H1 (cell line): ENCODE measurements around the gene SPEM3. TPM values are rescaled to one million over a fixed set of nuclear protein-coding genes. Genes with fewer than 3 reads are reported as not detected.

ENCODE experiments used
- CTCF ChIA-PET: fragments of 300-600 bp; sonication (Branson Sonifier 250); formaldehyde crosslinking; loops from one replicate; lab custom pipeline; 2021; ENCODE audit not compliant: partially characterized antibody; lab: Charles Lee
- POLR2A ChIA-PET: fragments of 300-600 bp; sonication (Branson Sonifier 250); formaldehyde crosslinking; loops from one replicate; lab custom pipeline; 2021; ENCODE audit warnings: inconsistent platforms; ENCODE audit not compliant: partially characterized antibody; lab: Charles Lee
- DNase-seq, 2 experiments: peaks; one replicate each; pipeline versions ENCODE4 v3.0.0 to v3.0.0-alpha.2; 2010 to 2022; ENCODE audit warnings: low spot score in 2 of 2, low read depth in 1 of 2, mixed read lengths in 1 of 2
- FAIRE-seq: peaks from 2 replicates; lab custom pipeline; 2011; peaks lifted over from hg19 to GRCh38; lab: Jason Lieb, UNC
- H2AFZ ChIP-seq: 2 replicates; pipeline ENCODE4 v1.8.1; 2012; ENCODE audit warnings: low read length, inconsistent platforms
- H2AK5ac ChIP-seq: 2 replicates; pipeline ENCODE4 v1.6.1; 2013; ENCODE audit warnings: low read depth, low read length
- H2BK120ac ChIP-seq: replicated peaks from 2 replicates; pipeline ENCODE3; 2013; ENCODE audit warnings: low read depth, low read length, inconsistent platforms
- H2BK12ac ChIP-seq: 2 replicates; pipeline ENCODE4 v1.6.1; 2013; ENCODE audit warnings: low read depth, low read length
- H2BK15ac ChIP-seq: 2 replicates; pipeline ENCODE4 v1.6.1; 2013; ENCODE audit warnings: low read length
- H2BK20ac ChIP-seq: 2 replicates; pipeline ENCODE4 v1.6.1; 2013; ENCODE audit warnings: low read length
- H2BK5ac ChIP-seq: 2 replicates; pipeline ENCODE4 v1.6.1; 2013; ENCODE audit warnings: low read depth, low read length
- H3K14ac ChIP-seq: 2 replicates; pipeline ENCODE4 v1.6.1; 2013; ENCODE audit warnings: inconsistent platforms; ENCODE audit not compliant: insufficient read length
- H3K18ac ChIP-seq: 2 replicates; pipeline ENCODE4 v1.6.1; 2013; ENCODE audit warnings: low read length; ENCODE audit errors: extremely low read depth
- H3K23ac ChIP-seq: 2 replicates; pipeline ENCODE4 v1.6.1; 2013; ENCODE audit warnings: inconsistent platforms; ENCODE audit not compliant: insufficient read length
- H3K23me2 ChIP-seq: 2 replicates; pipeline ENCODE4 v1.6.1; 2013; ENCODE audit warnings: low read depth, low read length
- H3K27ac ChIP-seq: 2 replicates; pipeline ENCODE4 v1.6.1; 2011; ENCODE audit warnings: low read depth, low read length, inconsistent platforms
- H3K27me3 ChIP-seq, 4 experiments: replicated peaks in 1 of 4; 1 replicate in 1 of 4; 2 replicates in 3 of 4; pipeline versions ENCODE4 v1.6.1 to v1.8.1; 2011 to 2013; ENCODE audit warnings: low read length in 3 of 4, mild to moderate bottlenecking in 3 of 4, inconsistent platforms in 2 of 4, mixed read lengths in 2 of 4, moderate library complexity in 1 of 4; ENCODE audit not compliant: control insufficient read depth in 3 of 4, insufficient read depth in 3 of 4; ENCODE audit errors: extremely low read depth in 1 of 4
- H3K36me3 ChIP-seq, 4 experiments: 2 replicates each; pipeline versions ENCODE4 v1.6.1 to v1.8.1; 2011 to 2013; ENCODE audit warnings: mild to moderate bottlenecking in 4 of 4, low read length in 3 of 4, moderate library complexity in 2 of 4, control low read depth in 1 of 4, inconsistent platforms in 1 of 4; ENCODE audit not compliant: insufficient read depth in 4 of 4, control insufficient read depth in 2 of 4
- H3K4ac ChIP-seq: replicated peaks from 2 replicates; pipeline ENCODE3; 2013; ENCODE audit warnings: low read length, low read depth, mixed read lengths, inconsistent platforms; ENCODE audit not compliant: insufficient read length
- H3K4me1 ChIP-seq, 4 experiments: replicated peaks in 1 of 4; 1 replicate in 1 of 4; 2 replicates in 3 of 4; pipeline versions ENCODE4 v1.6.1 to v1.8.1; 2011 to 2013; ENCODE audit warnings: low read length in 3 of 4, inconsistent platforms in 2 of 4, mixed read lengths in 1 of 4; ENCODE audit not compliant: insufficient read depth in 4 of 4, control insufficient read depth in 3 of 4
- H3K4me2 ChIP-seq, 2 experiments: 2 replicates each; pipeline versions ENCODE4 v1.6.1 to v1.8.1; 2011 to 2013; ENCODE audit warnings: low read depth in 2 of 2, low read length in 2 of 2, control low read depth in 1 of 2, inconsistent platforms in 1 of 2, mild to moderate bottlenecking in 1 of 2; ENCODE audit not compliant: insufficient read depth in 1 of 2
- H3K4me3 ChIP-seq, 4 experiments: fragments of 200-600, 300-600 bp in 1 of 4; sonication (generic), shearing (Covaris generic), sonication (Bioruptor Twin) in 1 of 4; 2 replicates each; pipeline versions ENCODE4 v1.5.1 to v1.8.1; 2011 to 2016; ENCODE audit warnings: low read length in 4 of 4, low read depth in 3 of 4, control low read depth in 2 of 4, inconsistent platforms in 2 of 4, mild to moderate bottlenecking in 2 of 4, mixed read lengths in 1 of 4, moderate library complexity in 1 of 4; ENCODE audit not compliant: insufficient read depth in 2 of 4; ENCODE audit errors: extremely low read depth in 1 of 4
- H3K56ac ChIP-seq: replicated peaks from 2 replicates; pipeline ENCODE3; 2013; ENCODE audit warnings: low read depth, mild to moderate bottlenecking, mixed read lengths, low read length, inconsistent platforms; ENCODE audit not compliant: insufficient read length
- H3K79me1 ChIP-seq: 2 replicates; pipeline ENCODE4 v1.6.1; 2013; ENCODE audit warnings: low read depth, low read length, control low read depth
- H3K79me2 ChIP-seq, 2 experiments: 2 replicates each; pipeline versions ENCODE4 v1.6.1 to v1.8.1; 2012 to 2013; ENCODE audit warnings: low read length in 2 of 2, mild to moderate bottlenecking in 2 of 2, inconsistent platforms in 1 of 2; ENCODE audit not compliant: insufficient read depth in 2 of 2, control insufficient read depth in 1 of 2
- H3K9ac ChIP-seq, 4 experiments: replicated peaks in 1 of 4; 1 replicate in 1 of 4; 2 replicates in 3 of 4; pipeline versions ENCODE4 v1.6.1 to v1.8.1; 2011 to 2013; ENCODE audit warnings: low read depth in 3 of 4, low read length in 3 of 4, control low read depth in 2 of 4, mild to moderate bottlenecking in 2 of 4, moderate library complexity in 2 of 4, inconsistent platforms in 1 of 4; ENCODE audit errors: extremely low read depth in 1 of 4
- H3K9me3 ChIP-seq, 2 experiments: 2 replicates each; pipeline versions ENCODE4 v1.6.1 to v1.8.1; 2012 to 2013; ENCODE audit warnings: mild to moderate bottlenecking in 2 of 2, moderate library complexity in 2 of 2, control low read depth in 1 of 2, inconsistent platforms in 1 of 2, low read depth in 1 of 2, low read length in 1 of 2, mixed read lengths in 1 of 2; ENCODE audit not compliant: insufficient read depth in 2 of 2
- H4K20me1 ChIP-seq, 2 experiments: replicated peaks in 1 of 2; 2 replicates each; pipeline versions ENCODE3 to v1.8.1; 2011 to 2013; ENCODE audit warnings: inconsistent platforms in 2 of 2, low read length in 2 of 2, mild to moderate bottlenecking in 1 of 2; ENCODE audit not compliant: insufficient read depth in 2 of 2, control insufficient read depth in 1 of 2
- H4K5ac ChIP-seq: 2 replicates; pipeline ENCODE4 v1.6.1; 2013; ENCODE audit warnings: low read length, low read depth, mixed read lengths, inconsistent platforms; ENCODE audit not compliant: insufficient read length
- H4K8ac ChIP-seq: 2 replicates; pipeline ENCODE4 v1.8.0; 2013; ENCODE audit warnings: mild to moderate bottlenecking, moderate library complexity, low read length, inconsistent platforms; ENCODE audit not compliant: insufficient read depth; ENCODE audit errors: extremely low read depth
- H4K91ac ChIP-seq: replicated peaks from 2 replicates; pipeline ENCODE3; 2013; ENCODE audit warnings: low read length, mixed read lengths, inconsistent platforms; ENCODE audit not compliant: insufficient read length
- ASH2L ChIP-seq: fragments of 200-600, 300-600 bp; sonication (generic); IDR thresholded peaks from one replicate; pipeline ENCODE4 v1.7.1; 2017; ENCODE audit warnings: low read length
- HDAC6 ChIP-seq: IDR thresholded peaks from one replicate; pipeline ENCODE4 v1.7.1; 2012; ENCODE audit warnings: low read depth, mild to moderate bottlenecking, inconsistent platforms, low read length, moderate library complexity
- NANOG ChIP-seq: IDR thresholded peaks from 2 replicates; pipeline ENCODE4 v1.6.1; 2011; ENCODE audit warnings: low read length, low read depth, mild to moderate bottlenecking, inconsistent platforms; ENCODE audit not compliant: insufficient read depth, poor library complexity, severe bottlenecking
- POLR2A ChIP-seq, 2 experiments: IDR thresholded peaks; 1 replicate in 1 of 2; 2 replicates in 1 of 2; pipeline ENCODE4 v1.6.1; 2011; ENCODE audit warnings: low read depth in 2 of 2, low read length in 2 of 2, mild to moderate bottlenecking in 2 of 2; ENCODE audit errors: control extremely low read depth in 1 of 2
- SAP30 ChIP-seq: fragments of 300-600 bp; sonication (generic); IDR thresholded peaks from 2 replicates; pipeline ENCODE4 v1.7.1; 2012; ENCODE audit warnings: low read length, moderate library complexity, mild to moderate bottlenecking, inconsistent platforms; ENCODE audit not compliant: insufficient read depth, insufficient replicate concordance
- TAF1 ChIP-seq: IDR thresholded peaks from 2 replicates; pipeline ENCODE4 v1.6.1; 2011; ENCODE audit warnings: mild to moderate bottlenecking, low read depth, low read length
- TEAD4 ChIP-seq: IDR thresholded peaks from 2 replicates; pipeline ENCODE4 v1.6.1; 2012; ENCODE audit warnings: low read depth, low read length, inconsistent platforms, mixed read lengths
- WGBS, 2 experiments: shearing (Covaris generic) in 1 of 2; methylation state at CpG; one replicate each; pipeline versions ENCODE4 v1.1.6 to v1.1.7; 2013 to 2015; ENCODE audit warnings: low lambda C conversion rate in 2 of 2, mixed read lengths in 2 of 2, inconsistent platforms in 1 of 2, low coverage in 1 of 2, missing lambda C conversion rate in 1 of 2; ENCODE audit not compliant: insufficient replicate concordance in 2 of 2, insufficient coverage in 1 of 2, insufficient read length in 1 of 2; ENCODE audit errors: extremely low coverage in 1 of 2, missing lambda C conversion rate in 1 of 2; 5-methylcytosine and 5-hydroxymethylcytosine counted together
- polyA plus RNA-seq, 7 experiments: library from polyadenylated mRNA; depleted of rRNA in 3 of 7; stranded (reverse) in 5 of 7; unstranded in 2 of 7; fragments of >200 nt in 5 of 7; fragments of 200-250 nt in 2 of 7; gene quantifications; 1 replicate in 5 of 7; 2 replicates in 1 of 7; 4 replicates in 1 of 7; pipeline versions ENCODE4 v1.2.1 to v1.2.3, GENCODE V29; 2011 to 2013; ENCODE audit warnings: missing spikeins in 2 of 7, mixed read lengths in 2 of 7
- total RNA-seq: library from RNA; stranded (reverse); fragmentation: NEBNext Ultra II Directional; extraction: Animal tissue kit (Norgen Biotek cat#: 25700); gene quantifications from 2 replicates; pipeline ENCODE4 v1.2.1, GENCODE V29; 2021
- TF ChIP-seq, protein P1 (sequence below): IDR thresholded peaks from 2 replicates; pipeline ENCODE4 v1.6.1; 2012; ENCODE audit warnings: low read length, inconsistent platforms

SPEM3 gene
- total and polyA plus RNA-seq, 2 of the 8 experiments (the other 6 are each of a cell fraction or from before 2014, with no cell fraction given): 0.02 TPM; not detected in 1

DNA sequence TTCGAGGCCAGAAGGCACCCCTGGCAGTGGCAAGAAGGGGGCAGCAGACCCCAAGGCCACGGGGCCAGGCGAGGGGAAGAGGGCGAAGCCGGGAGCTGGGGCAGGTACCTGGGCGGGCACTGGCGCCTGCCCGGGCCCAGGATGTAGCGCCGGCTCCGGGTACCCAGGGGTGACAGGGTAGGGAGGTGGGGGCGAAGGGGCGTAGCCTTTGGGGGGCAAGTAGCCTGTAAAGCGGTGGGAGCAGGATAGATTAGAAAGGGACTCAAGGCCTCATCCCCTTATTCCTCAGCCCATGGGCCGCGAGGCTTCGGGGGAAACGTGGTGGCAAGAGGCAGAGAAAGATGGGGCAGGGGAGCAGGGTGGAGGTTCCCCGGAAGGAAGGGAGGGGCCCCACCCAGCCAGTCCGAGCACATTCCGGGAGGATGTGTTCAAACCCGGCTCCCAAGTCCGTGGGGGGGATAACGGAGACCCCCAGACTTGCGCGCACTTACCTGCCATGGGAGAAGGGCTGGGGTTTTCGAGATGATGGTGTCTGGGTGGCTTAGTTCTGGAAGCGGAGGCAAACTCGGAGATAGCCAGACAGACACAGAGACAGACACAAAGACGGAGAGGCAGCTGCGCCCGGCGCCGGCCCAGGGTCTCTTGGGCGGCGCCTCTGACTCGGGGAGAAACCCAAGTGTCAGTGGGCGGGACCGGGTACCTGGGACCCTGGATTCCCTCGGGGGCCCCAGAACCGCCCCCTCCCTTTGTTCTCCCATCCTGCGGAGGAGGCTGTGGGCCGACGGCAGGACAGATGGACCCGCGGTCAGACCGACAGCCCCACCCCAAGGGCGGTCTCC is 34.8 kb upstream of the SPEM3 start:
- H3K36me3 ChIP-seq: peaks cover 0 to 24% (median 10%) of the 10 kb centered on the region in 4 experiments; a peak in 5 of 8 replicates
- H4K8ac ChIP-seq: no peak overlapping the region; the same call in 1 of the 2 replicates
- H3K79me2 ChIP-seq: no peaks in the 10 kb centered on the region
- no peak overlapping the region for H4K91ac ChIP-seq
- DNase-seq (peak in 1 of 2 experiments; percentile 78), FAIRE-seq (no peak)
- no peak overlapping the region for H3K23ac ChIP-seq
- H3K18ac ChIP-seq: peak overlapping the region; percentile 90
- peak overlapping the region; percentile 40 for H3K56ac ChIP-seq
- no peak overlapping the region for H2BK12ac ChIP-seq
- H2BK5ac ChIP-seq: peak overlapping the region; percentile 75; the same call in 1 of the 2 replicates
- H3K27me3 ChIP-seq: no peaks in the 10 kb centered on the region
- no peak overlapping the region; the same call in 1 of the 2 replicates for H2AFZ ChIP-seq
- H3K4me2 ChIP-seq: peak overlapping the region; percentile 91 to 95
- no peak overlapping the region for H2AK5ac ChIP-seq
- ChIA-PET CTCF (interaction anchor here (0.6 to 2.6 kb wide), 12 partner anchors 10 to 196 kb away, joined by 3 to 9 read pairs (median 4); partner anchors contain the start of genes KCTD11, SOX15 and SPEM1), POLR2A (interaction anchor here (0.9 to 4.9 kb wide), 9 partner anchors 9 to 159 kb away, joined by 3 to 29 read pairs (median 4); partner anchors contain the start of genes TMEM256 and TNK1)
- H3K9ac ChIP-seq: peak overlapping the region in 2 of 4 experiments; percentile 5 to 26; a peak in 1 of 7 replicates
- H2BK20ac ChIP-seq: no peak overlapping the region
- H3K14ac ChIP-seq: no peak overlapping the region
- no peaks in the 10 kb centered on the region; the same call in 1 of the 2 replicates for H3K79me1 ChIP-seq
- H3K4ac ChIP-seq: no peak overlapping the region
- H4K5ac ChIP-seq: peak overlapping the region; percentile 67
- H2BK15ac ChIP-seq: no peak overlapping the region
- no peaks in the 10 kb centered on the region for H3K9me3 ChIP-seq
- no peak overlapping the region for H2BK120ac ChIP-seq
- peaks cover 14% of the 10 kb centered on the region; the same call in 1 of the 2 replicates for H3K23me2 ChIP-seq
- H3K4me1 ChIP-seq: peaks cover 0 to 9% (median 3%) of the 10 kb centered on the region in 4 experiments; a peak in 6 of 7 replicates
- WGBS, 2 experiments: 3% methylated on average over 32 of the region's 48 CpGs; no CpG with 5 or more reads in 1 of the 2 experiments
- H3K27ac ChIP-seq: no peak overlapping the region
- peaks cover under 1 to 8% of the 10 kb centered on the region in 2 experiments for H4K20me1 ChIP-seq
- H3K4me3 ChIP-seq: peak overlapping the region; percentile 69 to 83 (median 72)
- TF ChIP-seq HDAC6 (no peak), ASH2L (no peak), TAF1 (peak; percentile 21; the same call in 1 of the 2 replicates), TEAD4 (peak; percentile 61), SAP30 (peak; percentile 69), NANOG (no peak), POLR2A (IDR thresholded peaks at IDR 0.05; ENCODE audit: control extremely low read depth in 1 of 2, low read depth in 2 of 2, low read length in 2 of 2) (0 out of 3 replicates have a peak, but pooled peaks of 1 of the 2 experiments have one; percentile 0)
- TF ChIP-seq, protein P1, sequence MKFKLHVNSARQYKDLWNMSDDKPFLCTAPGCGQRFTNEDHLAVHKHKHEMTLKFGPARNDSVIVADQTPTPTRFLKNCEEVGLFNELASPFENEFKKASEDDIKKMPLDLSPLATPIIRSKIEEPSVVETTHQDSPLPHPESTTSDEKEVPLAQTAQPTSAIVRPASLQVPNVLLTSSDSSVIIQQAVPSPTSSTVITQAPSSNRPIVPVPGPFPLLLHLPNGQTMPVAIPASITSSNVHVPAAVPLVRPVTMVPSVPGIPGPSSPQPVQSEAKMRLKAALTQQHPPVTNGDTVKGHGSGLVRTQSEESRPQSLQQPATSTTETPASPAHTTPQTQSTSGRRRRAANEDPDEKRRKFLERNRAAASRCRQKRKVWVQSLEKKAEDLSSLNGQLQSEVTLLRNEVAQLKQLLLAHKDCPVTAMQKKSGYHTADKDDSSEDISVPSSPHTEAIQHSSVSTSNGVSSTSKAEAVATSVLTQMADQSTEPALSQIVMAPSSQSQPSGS: no peak
